HEK293 (cell line): ENCODE measurements around the gene CCAR1.

Source experiments
- CTCF ChIA-PET: fragments of 350-600 bp; formaldehyde crosslinking; extraction: SDS; loops from one replicate; lab custom pipeline; 2021; ENCODE audit warnings: antibody characterized with exemption; lab: Yijun Ruan, JAX
- POLR2A ChIA-PET: fragments of 300-600 bp; formaldehyde crosslinking; extraction: SDS; loops from one replicate; lab custom pipeline; 2020; ENCODE audit warnings: antibody characterized with exemption, inconsistent platforms; lab: Yijun Ruan, JAX
- H3K27ac ChIP-seq: fragments of 200-500 bp; sonication (Bioruptor generic); 2 replicates; pipeline ENCODE4 v1.5.1; 2014; ENCODE audit warnings: low read depth, low read length, control low read depth, inconsistent platforms; ENCODE audit errors: extremely low read depth
- H3K36me3 ChIP-seq, 2 experiments: fragments of 200-500 bp in 1 of 2; sonication (Bioruptor generic) in 1 of 2; 1 replicate in 1 of 2; 2 replicates in 1 of 2; pipeline ENCODE4 v1.5.1; 2014 to 2017; ENCODE audit warnings: inconsistent platforms in 2 of 2, low read length in 2 of 2; ENCODE audit not compliant: control insufficient read depth in 2 of 2, insufficient read depth in 1 of 2
- H3K4me1 ChIP-seq: fragments of 200-500 bp; sonication (Bioruptor generic); 2 replicates; pipeline ENCODE4 v1.5.1; 2014; ENCODE audit warnings: mild to moderate bottlenecking, low read length, inconsistent platforms; ENCODE audit not compliant: control insufficient read depth, insufficient read depth
- H3K4me3 ChIP-seq: 2 replicates; pipeline ENCODE4 v1.5.1; 2011; ENCODE audit warnings: low read depth, mild to moderate bottlenecking, control low read depth, low read length, moderate library complexity
- H3K9me3 ChIP-seq: fragments of 200-500 bp; sonication (Bioruptor generic); 2 replicates; pipeline ENCODE4 v1.5.1; 2014; ENCODE audit warnings: low read depth, low read length, inconsistent platforms; ENCODE audit not compliant: control insufficient read depth, insufficient read depth
- GLIS1 ChIP-seq: fragments of 450-650 bp; formaldehyde crosslinking; IDR thresholded peaks from 2 replicates; pipeline ENCODE4 v1.5.1; 2016; ENCODE audit warnings: missing biosample characterization, missing genetic modification characterization
- KLF8 ChIP-seq: fragments of 450-650 bp; formaldehyde crosslinking; IDR thresholded peaks from 2 replicates; pipeline ENCODE4 v1.5.1; 2016; ENCODE audit warnings: missing biosample characterization, missing genetic modification characterization
- ZBTB7A ChIP-seq: fragments of 450-650 bp; formaldehyde crosslinking; IDR thresholded peaks from 2 replicates; pipeline ENCODE4 v1.5.1; 2016; ENCODE audit warnings: low read depth, missing biosample characterization, missing genetic modification characterization
- ZNF140 ChIP-seq: fragments of 450-650 bp; formaldehyde crosslinking; IDR thresholded peaks from 2 replicates; pipeline ENCODE4 v1.5.1; 2016; ENCODE audit warnings: missing biosample characterization, missing genetic modification characterization
- ZNF155 ChIP-seq: fragments of 450-650 bp; formaldehyde crosslinking; IDR thresholded peaks from 2 replicates; pipeline ENCODE4 v1.5.1; 2016; ENCODE audit warnings: missing biosample characterization, missing genetic modification characterization
- ZNF202 ChIP-seq: fragments of 450-650 bp; formaldehyde crosslinking; IDR thresholded peaks from 2 replicates; pipeline ENCODE4 v1.5.1; 2016; ENCODE audit warnings: missing biosample characterization, missing genetic modification characterization, borderline replicate concordance
- ZNF23 ChIP-seq: fragments of 450-650 bp; formaldehyde crosslinking; IDR thresholded peaks from 2 replicates; pipeline ENCODE4 v1.5.1; 2016; ENCODE audit warnings: missing biosample characterization, missing genetic modification characterization, borderline replicate concordance
- ZNF274 ChIP-seq, 2 experiments: fragments of 200-500 bp in 1 of 2; fragments of 450-650 bp in 1 of 2; sonication (Bioruptor generic) in 1 of 2; formaldehyde crosslinking in 1 of 2; IDR thresholded peaks; 2 replicates each; pipeline versions ENCODE4 v1.5.1 to v1.6.1; 2014 to 2016; ENCODE audit warnings: borderline replicate concordance in 1 of 2, inconsistent platforms in 1 of 2, low read length in 1 of 2, missing biosample characterization in 1 of 2, missing genetic modification characterization in 1 of 2
- ZNF324 ChIP-seq: fragments of 450-650 bp; formaldehyde crosslinking; IDR thresholded peaks from 2 replicates; pipeline ENCODE4 v1.5.1; 2016; ENCODE audit warnings: missing biosample characterization, missing genetic modification characterization
- ZNF335 ChIP-seq: fragments of 450-650 bp; formaldehyde crosslinking; conservative IDR thresholded peaks from 2 replicates; pipeline ENCODE4 v1.5.1; 2016; ENCODE audit warnings: missing biosample characterization, missing genetic modification characterization
- ZNF341 ChIP-seq: fragments of 450-650 bp; formaldehyde crosslinking; IDR thresholded peaks from 2 replicates; pipeline ENCODE4; 2016; ENCODE audit warnings: low read depth, missing biosample characterization, missing genetic modification characterization
- ZNF398 ChIP-seq: fragments of 450-650 bp; formaldehyde crosslinking; IDR thresholded peaks from 2 replicates; pipeline ENCODE4 v1.5.1; 2017; ENCODE audit warnings: missing biosample characterization, missing genetic modification characterization
- ZNF521 ChIP-seq: fragments of 450-650 bp; formaldehyde crosslinking; IDR thresholded peaks from 2 replicates; pipeline ENCODE4 v1.5.1; 2017; ENCODE audit warnings: missing biosample characterization, mild to moderate bottlenecking, missing genetic modification characterization
- ZNF530 ChIP-seq: fragments of 450-650 bp; formaldehyde crosslinking; IDR thresholded peaks from 2 replicates; pipeline ENCODE4 v1.5.1; 2016; ENCODE audit warnings: low read depth, missing biosample characterization, missing genetic modification characterization
- ZNF561 ChIP-seq: fragments of 450-650 bp; IDR thresholded peaks from 2 replicates; pipeline ENCODE4 v1.5.1; 2018; ENCODE audit warnings: missing biosample characterization, missing genetic modification characterization, borderline replicate concordance
- ZNF664 ChIP-seq: fragments of 450-650 bp; formaldehyde crosslinking; IDR thresholded peaks from 2 replicates; pipeline ENCODE4 v1.5.1; 2016; ENCODE audit warnings: missing biosample characterization, missing genetic modification characterization
- ZSCAN30 ChIP-seq: fragments of 450-650 bp; IDR thresholded peaks from 2 replicates; pipeline ENCODE4 v1.5.1; 2018; ENCODE audit warnings: missing biosample characterization, mild to moderate bottlenecking, missing genetic modification characterization, moderate library complexity
- TF ChIP-seq, protein P1 (sequence below): fragments of 450-650 bp; formaldehyde crosslinking; IDR thresholded peaks from 2 replicates; pipeline ENCODE4 v1.5.1; 2016; ENCODE audit warnings: missing biosample characterization, missing genetic modification characterization
- TF ChIP-seq, protein P2 (sequence below): fragments of 450-650 bp; formaldehyde crosslinking; IDR thresholded peaks from 2 replicates; pipeline ENCODE4 v1.5.1; 2016; ENCODE audit warnings: missing biosample characterization, missing genetic modification characterization
- TF ChIP-seq, protein P3 (sequence below): fragments of 450-650 bp; formaldehyde crosslinking; IDR thresholded peaks from 2 replicates; pipeline ENCODE4 v1.5.1; 2016; ENCODE audit warnings: missing biosample characterization, missing genetic modification characterization

Gene CCAR1

DNA sequence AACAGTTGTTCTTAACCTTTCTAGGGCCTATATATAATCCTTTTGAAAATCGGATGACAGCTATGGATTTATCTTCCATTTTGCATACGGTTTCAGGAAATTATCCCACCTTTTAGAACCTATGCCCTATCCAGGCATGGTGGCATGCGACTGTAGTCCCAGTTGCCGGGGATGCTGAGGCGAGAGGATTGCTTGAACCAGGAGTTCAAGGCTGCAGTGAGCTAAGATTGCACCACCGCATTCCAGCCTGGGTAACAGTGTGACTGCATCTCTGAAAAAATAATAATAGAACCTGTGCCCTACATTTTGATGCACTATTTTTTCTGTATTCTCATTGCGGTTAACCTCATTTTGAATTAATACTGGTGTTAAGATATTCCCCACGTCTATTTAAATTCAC is 11.6 kb downstream of the CCAR1 start:
- Histone ChIP-seq H3K4me3 (no peak overlapping the region), H3K27ac (no peak overlapping the region), H3K4me1 (no peaks in the 10 kb centered on the region), H3K9me3 (no peaks in the 10 kb centered on the region), H3K36me3 (peaks cover 82 to 84% of the 10 kb centered on the region in 2 experiments)
- TF ChIP-seq ZNF561 (tag by site-specific recombination) (no peak), GLIS1 (no peak), ZNF23 (tag by site-specific recombination) (no peak), ZNF140 (tag by site-specific recombination) (no peak), ZNF202 (tag by site-specific recombination) (no peak), ZNF530 (tag by site-specific recombination) (no peak), ZNF335 (tag by site-specific recombination) (no peak), ZNF324 (tag by site-specific recombination) (no peak), ZSCAN30 (tag by site-specific recombination) (no peak), ZBTB7A (tag by site-specific recombination) (no peak), ZNF398 (no peak), ZNF521 (no peak), ZNF664 (tag by site-specific recombination) (no peak), KLF8 (tag by site-specific recombination) (no peak), ZNF155 (tag by site-specific recombination) (no peak), ZNF341 (tag by site-specific recombination) (no peak), ZNF274 (IDR thresholded peaks at IDR 0.05; ENCODE audit: low read length) (no peak), ZNF274 (tag by site-specific recombination; IDR thresholded peaks at IDR 0.05; ENCODE audit: borderline replicate concordance) (no peak)
- TF ChIP-seq, protein P1, sequence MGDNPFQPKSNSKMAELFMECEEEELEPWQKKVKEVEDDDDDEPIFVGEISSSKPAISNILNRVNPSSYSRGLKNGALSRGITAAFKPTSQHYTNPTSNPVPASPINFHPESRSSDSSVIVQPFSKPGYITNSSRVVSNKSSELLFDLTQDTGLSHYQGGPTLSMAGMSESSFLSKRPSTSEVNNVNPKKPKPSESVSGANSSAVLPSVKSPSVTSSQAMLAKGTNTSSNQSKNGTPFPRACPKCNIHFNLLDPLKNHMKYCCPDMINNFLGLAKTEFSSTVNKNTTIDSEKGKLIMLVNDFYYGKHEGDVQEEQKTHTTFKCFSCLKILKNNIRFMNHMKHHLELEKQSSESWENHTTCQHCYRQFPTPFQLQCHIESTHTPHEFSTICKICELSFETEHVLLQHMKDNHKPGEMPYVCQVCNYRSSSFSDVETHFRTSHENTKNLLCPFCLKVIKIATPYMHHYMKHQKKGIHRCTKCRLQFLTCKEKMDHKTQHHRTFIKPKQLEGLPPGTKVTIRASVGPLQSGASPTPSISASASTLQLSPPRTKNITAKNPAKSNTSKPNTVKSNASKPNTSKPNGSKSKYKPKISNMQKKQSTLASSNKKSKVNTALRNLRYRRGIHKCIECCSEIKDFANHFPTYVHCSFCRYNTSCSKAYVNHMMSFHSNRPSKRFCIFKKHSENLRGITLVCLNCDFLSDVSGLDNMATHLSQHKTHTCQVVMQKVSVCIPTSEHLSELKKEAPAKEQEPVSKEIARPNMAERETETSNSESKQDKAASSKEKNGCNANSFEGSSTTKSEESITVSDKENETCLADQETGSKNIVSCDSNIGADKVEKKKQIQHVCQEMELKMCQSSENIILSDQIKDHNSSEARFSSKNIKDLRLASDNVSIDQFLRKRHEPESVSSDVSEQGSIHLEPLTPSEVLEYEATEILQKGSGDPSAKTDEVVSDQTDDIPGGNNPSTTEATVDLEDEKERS = no peak
- TF ChIP-seq, protein P2, sequence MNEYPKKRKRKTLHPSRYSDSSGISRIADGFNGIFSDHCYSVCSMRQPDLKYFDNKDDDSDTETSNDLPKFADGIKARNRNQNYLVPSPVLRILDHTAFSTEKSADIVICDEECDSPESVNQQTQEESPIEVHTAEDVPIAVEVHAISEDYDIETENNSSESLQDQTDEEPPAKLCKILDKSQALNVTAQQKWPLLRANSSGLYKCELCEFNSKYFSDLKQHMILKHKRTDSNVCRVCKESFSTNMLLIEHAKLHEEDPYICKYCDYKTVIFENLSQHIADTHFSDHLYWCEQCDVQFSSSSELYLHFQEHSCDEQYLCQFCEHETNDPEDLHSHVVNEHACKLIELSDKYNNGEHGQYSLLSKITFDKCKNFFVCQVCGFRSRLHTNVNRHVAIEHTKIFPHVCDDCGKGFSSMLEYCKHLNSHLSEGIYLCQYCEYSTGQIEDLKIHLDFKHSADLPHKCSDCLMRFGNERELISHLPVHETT (tag by site-specific recombination) = no peak
- TF ChIP-seq, protein P3, sequence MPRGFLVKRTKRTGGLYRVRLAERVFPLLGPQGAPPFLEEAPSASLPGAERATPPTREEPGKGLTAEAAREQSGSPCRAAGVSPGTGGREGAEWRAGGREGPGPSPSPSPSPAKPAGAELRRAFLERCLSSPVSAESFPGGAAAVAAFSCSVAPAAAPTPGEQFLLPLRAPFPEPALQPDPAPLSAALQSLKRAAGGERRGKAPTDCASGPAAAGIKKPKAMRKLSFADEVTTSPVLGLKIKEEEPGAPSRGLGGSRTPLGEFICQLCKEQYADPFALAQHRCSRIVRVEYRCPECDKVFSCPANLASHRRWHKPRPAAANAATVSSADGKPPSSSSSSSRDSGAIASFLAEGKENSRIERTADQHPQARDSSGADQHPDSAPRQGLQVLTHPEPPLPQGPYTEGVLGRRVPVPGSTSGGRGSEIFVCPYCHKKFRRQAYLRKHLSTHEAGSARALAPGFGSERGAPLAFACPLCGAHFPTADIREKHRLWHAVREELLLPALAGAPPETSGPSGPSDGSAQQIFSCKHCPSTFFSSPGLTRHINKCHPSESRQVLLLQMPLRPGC (tag by site-specific recombination) = no peak
- CTCF ChIA-PET = no interaction called here
- POLR2A ChIA-PET = interaction anchor here (0.6 to 1.7 kb wide), 2 partner anchors 10 to 843 kb away, joined by 3 read pairs; no protein-coding TSS in a partner anchor
